IMR-90 (cell line): ENCODE measurements around the gene SRRM4. TPM values are rescaled to one million over a fixed set of nuclear protein-coding genes. Genes with fewer than 3 reads are reported as not detected.

Experiments used
- ATAC-seq: fragments of 200-7000 bp; cut with Tn5 transposase; 2 replicates; pipeline ENCODE4 v1.9.1; 2020; ENCODE audit warnings: low read depth, mild to moderate bottlenecking, moderate library complexity
- BruUV-seq: library from RNA; stranded (reverse); fragments of 400-500 nt; replicated peaks from 2 replicates; lab custom pipeline; 2021; lab: Mats Ljungman, UMichigan
- CTCF ChIA-PET: fragments of 300-600 bp; formaldehyde crosslinking; extraction: SDS; loops from one replicate; lab custom pipeline; 2021; ENCODE audit warnings: antibody characterized with exemption; lab: Yijun Ruan, JAX
- POLR2A ChIA-PET: fragments of 300-600 bp; sonication (Branson Sonifier 250); formaldehyde crosslinking; loops from one replicate; lab custom pipeline; 2022; ENCODE audit warnings: antibody characterized with exemption; ENCODE audit not compliant: unreplicated experiment; lab: Charles Lee
- DNase-seq: peaks from one replicate; pipeline ENCODE4 v3.0.0; 2013
- H2AFZ ChIP-seq: replicated peaks from 2 replicates; pipeline ENCODE3; 2013; ENCODE audit warnings: low read length, mild to moderate bottlenecking; ENCODE audit not compliant: poor library complexity
- H2AK5ac ChIP-seq: 2 replicates; pipeline ENCODE4 v1.6.1; 2013; ENCODE audit warnings: low read depth, low read length, inconsistent platforms
- H2AK9ac ChIP-seq: replicated peaks from 2 replicates; pipeline ENCODE3; 2013; ENCODE audit warnings: mild to moderate bottlenecking, low read depth, low read length, moderate library complexity; ENCODE audit not compliant: poor library complexity
- H2BK120ac ChIP-seq: 2 replicates; pipeline ENCODE4 v1.6.1; 2013; ENCODE audit warnings: low read depth, low read length, inconsistent platforms
- H2BK15ac ChIP-seq: 3 replicates; pipeline ENCODE4 v1.6.1; 2013; ENCODE audit warnings: low read depth, low read length, inconsistent platforms
- H2BK20ac ChIP-seq: 2 replicates; pipeline ENCODE4 v1.6.1; 2013; ENCODE audit warnings: low read depth, mild to moderate bottlenecking, inconsistent platforms, low read length, moderate library complexity
- H2BK5ac ChIP-seq: 2 replicates; pipeline ENCODE4 v1.6.1; 2013; ENCODE audit warnings: mild to moderate bottlenecking, low read depth, low read length, inconsistent platforms; ENCODE audit not compliant: poor library complexity, severe bottlenecking
- H3K14ac ChIP-seq: replicated peaks from 2 replicates; pipeline ENCODE4 v1.6.1; 2013; ENCODE audit warnings: low read depth, low read length, inconsistent platforms
- H3K18ac ChIP-seq: 2 replicates; pipeline ENCODE4 v1.6.1; 2013; ENCODE audit warnings: low read depth, low read length, control low read depth
- H3K23ac ChIP-seq: 2 replicates; pipeline ENCODE4 v1.6.1; 2013; ENCODE audit warnings: low read depth, low read length, inconsistent platforms
- H3K27ac ChIP-seq: 2 replicates; pipeline ENCODE4 v1.5.1; 2013; ENCODE audit warnings: mild to moderate bottlenecking, control low read depth, low read length; ENCODE audit not compliant: insufficient read depth
- H3K27me3 ChIP-seq: 2 replicates; pipeline ENCODE4 v1.6.1; 2013; ENCODE audit warnings: low read length; ENCODE audit not compliant: control insufficient read depth, insufficient read depth
- H3K36me3 ChIP-seq: 2 replicates; pipeline ENCODE4 v1.6.1; 2013; ENCODE audit warnings: low read length, mixed read lengths; ENCODE audit not compliant: control insufficient read depth, insufficient read depth
- H3K4ac ChIP-seq: 2 replicates; pipeline ENCODE4 v1.6.1; 2013; ENCODE audit warnings: low read depth, low read length, inconsistent platforms
- H3K4me1 ChIP-seq: 2 replicates; pipeline ENCODE4 v1.6.1; 2013; ENCODE audit warnings: low read length, mixed read lengths; ENCODE audit not compliant: control insufficient read depth, insufficient read depth
- H3K4me2 ChIP-seq: 2 replicates; pipeline ENCODE4 v1.6.1; 2013; ENCODE audit warnings: low read depth, mild to moderate bottlenecking, control low read depth, low read length, moderate library complexity
- H3K4me3 ChIP-seq: 2 replicates; pipeline ENCODE4 v1.5.1; 2013; ENCODE audit warnings: low read depth, mild to moderate bottlenecking, control low read depth, low read length, moderate library complexity; ENCODE audit not compliant: insufficient read depth
- H3K56ac ChIP-seq: 2 replicates; pipeline ENCODE4 v1.6.1; 2013; ENCODE audit warnings: low read length, inconsistent platforms; ENCODE audit not compliant: insufficient read depth; ENCODE audit errors: extremely low read depth
- H3K79me1 ChIP-seq, 2 experiments: 2 replicates each; pipeline ENCODE4 v1.6.1; 2013; ENCODE audit warnings: low read length in 2 of 2, inconsistent platforms in 1 of 2, low read depth in 1 of 2
- H3K9ac ChIP-seq: 2 replicates; pipeline ENCODE4 v1.6.1; 2013; ENCODE audit warnings: low read depth, low read length, control low read depth
- H3K9me1 ChIP-seq: 2 replicates; pipeline ENCODE4 v1.6.1; 2013; ENCODE audit warnings: low read length, inconsistent platforms; ENCODE audit not compliant: insufficient read depth
- H3K9me3 ChIP-seq: 2 replicates; pipeline ENCODE4 v1.6.1; 2013; ENCODE audit warnings: low read length; ENCODE audit not compliant: control insufficient read depth, insufficient read depth
- H4K20me1 ChIP-seq: 2 replicates; pipeline ENCODE4 v1.6.1; 2013; ENCODE audit warnings: low read length, inconsistent platforms; ENCODE audit not compliant: insufficient read depth
- H4K5ac ChIP-seq: 2 replicates; pipeline ENCODE4 v1.6.1; 2013; ENCODE audit warnings: mild to moderate bottlenecking, low read depth, low read length, control low read depth
- H4K8ac ChIP-seq, 2 experiments: 2 replicates each; pipeline ENCODE4 v1.6.1; 2013; ENCODE audit warnings: low read depth in 2 of 2, low read length in 2 of 2, control low read depth in 1 of 2, inconsistent platforms in 1 of 2
- H4K91ac ChIP-seq: 2 replicates; pipeline ENCODE4 v1.6.1; 2013; ENCODE audit warnings: low read depth, low read length, inconsistent platforms; ENCODE audit not compliant: insufficient read depth
- FOS ChIP-seq: fragments of 150-350 bp; IDR thresholded peaks from 2 replicates; pipeline ENCODE4 v1.6.1; 2016; ENCODE audit warnings: low read depth, low read length
- RAD21 ChIP-seq: IDR thresholded peaks from 2 replicates; pipeline ENCODE4 v1.6.1; 2012; ENCODE audit warnings: low read length, improper control_type of control experiment
- WGBS, 2 experiments: methylation state at CpG; one replicate each; pipeline versions ENCODE4 v1.1.5 to v1.1.7; 2013; ENCODE audit warnings: missing lambda C conversion rate in 2 of 2; ENCODE audit not compliant: insufficient read length in 1 of 2; ENCODE audit errors: extremely low coverage in 2 of 2; 5-methylcytosine and 5-hydroxymethylcytosine counted together
- dilution Hi-C: fragments of 300-500 bp; cut with HindIII; formaldehyde crosslinking; loops from one replicate; pipeline ENCODE4 v1.14.3; 2018; ENCODE audit warnings: low sequenced_read_pairs; ENCODE audit not compliant: unreplicated experiment
- in situ Hi-C: fragments of 300-500 bp; cut with MboI; formaldehyde crosslinking; loops from 3 replicates; pipeline ENCODE4 v1.14.3; 2019; ENCODE audit warnings: low sequenced_read_pairs, inconsistent platforms, mixed read lengths
- intact Hi-C: fragments of 100-400 bp; cut with micrococcal nuclease; formaldehyde crosslinking; loops from 2 replicates; pipeline ENCODE4 v1.10.0; 2022
- polyA plus RNA-seq, 3 experiments: library from polyadenylated mRNA; depleted of rRNA; stranded (reverse); fragments of >200 nt; gene quantifications; 2 replicates each; pipeline ENCODE4 v1.2.3, GENCODE V29; 2012; ENCODE audit warnings: low replicate concordance in 1 of 3
- total RNA-seq: library from RNA; depleted of rRNA; stranded (reverse); fragments of >200 nt; gene quantifications from 2 replicates; pipeline ENCODE4 v1.2.3, GENCODE V29; 2012

The SRRM4 gene
- total and polyA plus RNA-seq, 2 of the 4 experiments (the other 2 are of a cell fraction): not detected

GRCh38 chr12:119096429-119097202 lies 115.3 kb downstream of the SRRM4 start:
- H3K23ac ChIP-seq: no peak overlapping the region
- no peak overlapping the region for H2AFZ ChIP-seq
- no peak overlapping the region for H2AK5ac ChIP-seq
- no peaks in the 10 kb centered on the region for H3K27me3 ChIP-seq
- ChIA-PET POLR2A (no interaction called here), CTCF (no interaction called here)
- H4K5ac ChIP-seq: no peak overlapping the region
- H3K14ac ChIP-seq: no peak overlapping the region
- WGBS, 2 experiments: 20% methylated on average over 1 of the region's 11 CpGs; no CpG with 5 or more reads in 1 of the 2 experiments
- no peaks in the 10 kb centered on the region for H3K79me1 ChIP-seq
- H2BK5ac ChIP-seq: no peak overlapping the region
- ATAC-seq: no peak
- no peak overlapping the region for H4K91ac ChIP-seq
- no peak overlapping the region for H3K56ac ChIP-seq
- peaks cover 19% of the 10 kb centered on the region for H3K9me3 ChIP-seq
- no peak overlapping the region for H3K4me3 ChIP-seq
- no peaks in the 10 kb centered on the region for H3K36me3 ChIP-seq
- dilution Hi-C loops (no loop called here), intact Hi-C loops (no loop called here), in situ Hi-C loops (no loop called here)
- no peak overlapping the region for H3K4ac ChIP-seq
- H3K27ac ChIP-seq: no peak overlapping the region
- no peak overlapping the region for H2BK15ac ChIP-seq
- H2BK120ac ChIP-seq: no peak overlapping the region
- H4K20me1 ChIP-seq: no peaks in the 10 kb centered on the region
- H4K8ac ChIP-seq: no peak overlapping the region
- no peak for DNase-seq
- no peaks in the 10 kb centered on the region for H3K4me1 ChIP-seq
- no peak overlapping the region for H3K9ac ChIP-seq
- H2AK9ac ChIP-seq: no peak overlapping the region
- no peaks in the 10 kb centered on the region for H3K9me1 ChIP-seq
- TF ChIP-seq FOS: no peak
- no peak for TF ChIP-seq RAD21
- BruUV-seq: no TSS peak
- H2BK20ac ChIP-seq: no peak overlapping the region
- H3K4me2 ChIP-seq: no peak overlapping the region
- H3K18ac ChIP-seq: no peak overlapping the region
